WERI-Rb-1 (cell line): ENCODE data around the gene SEC61B.
"Not testable (repeated sequence)": the region's sequence is repeated elsewhere in the genome, so short reads cannot be mapped to it uniquely, and the experiment has no call there.

Experiments used
- DNase-seq: peaks from one replicate; pipeline ENCODE4 v3.0.0-alpha.2; 2020
- H3K27ac ChIP-seq: fragments of 250-450 bp; sonication (Bioruptor Pico); 2 replicates; pipeline ENCODE4 v1.5.1; 2020; ENCODE audit warnings: mild to moderate bottlenecking, moderate library complexity
- H3K27me3 ChIP-seq: fragments of 250-450 bp; sonication (Bioruptor Pico); 2 replicates; pipeline ENCODE4 v1.5.1; 2021; ENCODE audit warnings: mild to moderate bottlenecking, low read depth, moderate library complexity; ENCODE audit not compliant: insufficient read depth, severe bottlenecking
- H3K36me3 ChIP-seq: fragments of 250-450 bp; sonication (Bioruptor Pico); 2 replicates; pipeline ENCODE4 v1.5.1; 2020; ENCODE audit warnings: mild to moderate bottlenecking, moderate library complexity
- H3K4me3 ChIP-seq: 2 replicates; pipeline ENCODE4 v1.5.1; 2011; ENCODE audit warnings: low read depth, mild to moderate bottlenecking, control low read depth, low read length
- H3K9me3 ChIP-seq: fragments of 250-450 bp; sonication (Bioruptor Pico); 2 replicates; pipeline ENCODE4 v1.5.1; 2021; ENCODE audit warnings: mild to moderate bottlenecking, moderate library complexity; ENCODE audit not compliant: severe bottlenecking
- CTCF ChIP-seq: IDR thresholded peaks from 2 replicates; pipeline ENCODE4 v1.5.1; 2011; ENCODE audit warnings: low read depth, mild to moderate bottlenecking, control low read depth, inconsistent platforms, low read length

SEC61B gene

GRCh38 chr9:99234618-99235017 lies 12.5 kb downstream of the SEC61B start:
- TF ChIP-seq CTCF: no peak
- no peak overlapping the region for H3K27ac ChIP-seq
- H3K36me3 ChIP-seq: peaks cover 36% of the 10 kb centered on the region
- no peak overlapping the region for H3K4me3 ChIP-seq
- no peaks in the 10 kb centered on the region for H3K27me3 ChIP-seq
- DNase-seq: no peak
- no peaks in the 10 kb centered on the region for H3K9me3 ChIP-seq

- Histone ChIP-seq H3K27me3 (no peaks in the 10 kb centered on the region), H3K9me3 (no peaks in the 10 kb centered on the region), H3K27ac (no peak overlapping the region), H3K4me3 (no peak overlapping the region), H3K36me3 (peaks cover 31% of the 10 kb centered on the region)
- DNase-seq: no peak
- no peak for TF ChIP-seq CTCF
Measured at GRCh38 chr9:99235069-99235468, 13.0 kb downstream of the SEC61B start.

- no peak for DNase-seq
- Histone ChIP-seq H3K27ac (no peak overlapping the region), H3K27me3 (no peaks in the 10 kb centered on the region), H3K36me3 (peaks cover 23% of the 10 kb centered on the region), H3K9me3 (no peaks in the 10 kb centered on the region), H3K4me3 (no peak overlapping the region)
- no peak for TF ChIP-seq CTCF
Measured at GRCh38 chr9:99235926-99236634, 14.0 kb downstream of the SEC61B start.

- no peaks in the 10 kb centered on the region for H3K27me3 ChIP-seq
- H3K4me3 ChIP-seq: no peak overlapping the region
- H3K27ac ChIP-seq: no peak overlapping the region
- H3K9me3 ChIP-seq: no peaks in the 10 kb centered on the region
- peaks cover 15% of the 10 kb centered on the region for H3K36me3 ChIP-seq
- no peak for DNase-seq
- TF ChIP-seq CTCF: no peak
Measured at GRCh38 chr9:99237356-99237755, 15.3 kb downstream of the SEC61B start.

DNA sequence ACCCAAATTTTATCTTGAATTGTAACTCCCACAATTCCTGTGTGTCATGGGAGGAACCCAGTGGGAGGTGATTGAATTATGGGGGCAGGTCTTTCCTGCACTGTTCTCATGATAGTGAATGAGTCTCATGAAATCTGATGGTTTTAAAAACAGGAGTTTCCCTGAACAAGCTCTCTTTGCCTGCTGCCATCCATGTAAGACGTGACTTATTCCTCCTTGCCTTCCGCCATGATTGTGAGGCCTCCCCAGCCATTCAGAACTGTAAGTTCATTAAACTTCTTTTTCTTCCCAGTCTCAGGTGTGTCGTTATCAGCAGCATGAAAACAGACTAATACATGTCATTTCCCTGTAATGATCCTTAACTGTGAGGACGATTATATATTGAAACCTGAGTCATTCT lies 15.8 kb downstream of the SEC61B start:
- not testable (repeated sequence) for H3K9me3 ChIP-seq, H3K4me3 ChIP-seq, DNase-seq, H3K27ac ChIP-seq, H3K27me3 ChIP-seq
- peaks cover 10% of the 10 kb centered on the region for H3K36me3 ChIP-seq

- Histone ChIP-seq H3K36me3 (peaks cover 7% of the 10 kb centered on the region), H3K27me3 (no peaks in the 10 kb centered on the region), H3K9me3 (no peaks in the 10 kb centered on the region), H3K27ac (no peak overlapping the region), H3K4me3 (no peak overlapping the region)
- TF ChIP-seq CTCF: no peak
- DNase-seq: no peak
Measured at GRCh38 chr9:99238331-99238730, 16.2 kb downstream of the SEC61B start.
